AG08395 (cell line): ENCODE measurements around the gene NUDT4B.
"Not testable (repeated sequence)": the region's sequence is repeated elsewhere in the genome, so short reads cannot be mapped to it uniquely, and the experiment has no call there.

Experiments used
- DNase-seq: peaks from one replicate; pipeline ENCODE4 v3.0.0; 2012; ENCODE audit warnings: mixed read lengths, low spot score

The NUDT4B gene

DNA sequence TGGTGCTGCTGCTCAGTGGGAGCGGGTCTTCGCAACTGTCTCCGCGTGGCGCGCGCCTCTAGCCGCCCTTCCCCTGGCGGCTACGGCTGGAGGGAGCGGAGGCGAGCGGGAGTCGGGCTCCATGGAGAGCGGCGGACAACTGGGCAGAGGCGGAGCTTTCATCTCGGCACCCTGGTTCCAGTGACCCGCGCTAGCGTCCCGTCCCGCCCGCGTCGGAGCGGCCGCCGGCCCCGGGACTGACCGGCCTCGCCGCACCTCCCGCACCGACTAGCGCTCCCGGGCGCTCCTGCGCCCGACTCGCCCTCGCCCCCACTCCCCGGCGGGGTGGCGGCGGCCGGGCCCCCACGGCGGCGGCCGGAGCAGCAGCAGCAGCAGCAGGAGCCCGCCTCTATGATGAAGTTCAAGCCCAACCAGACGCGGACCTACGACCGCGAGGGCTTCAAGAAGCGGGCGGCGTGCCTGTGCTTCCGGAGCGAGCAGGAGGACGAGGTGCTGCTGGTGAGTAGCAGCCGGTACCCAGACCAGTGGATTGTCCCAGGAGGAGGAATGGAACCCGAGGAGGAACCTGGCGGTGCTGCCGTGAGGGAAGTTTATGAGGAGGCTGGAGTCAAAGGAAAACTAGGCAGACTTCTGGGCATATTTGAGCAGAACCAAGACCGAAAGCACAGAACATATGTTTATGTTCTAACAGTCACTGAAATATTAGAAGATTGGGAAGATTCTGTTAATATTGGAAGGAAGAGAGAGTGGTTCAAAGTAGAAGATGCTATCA lies at the start of gene NUDT4B:
Gene NUDT4B (plus strand): TSS at position 212 of the 772 bp plus-strand sequence. CDS start 179 bp downstream, at position 391.
- DNase-seq, result not testable (repeated sequence)

DNA sequence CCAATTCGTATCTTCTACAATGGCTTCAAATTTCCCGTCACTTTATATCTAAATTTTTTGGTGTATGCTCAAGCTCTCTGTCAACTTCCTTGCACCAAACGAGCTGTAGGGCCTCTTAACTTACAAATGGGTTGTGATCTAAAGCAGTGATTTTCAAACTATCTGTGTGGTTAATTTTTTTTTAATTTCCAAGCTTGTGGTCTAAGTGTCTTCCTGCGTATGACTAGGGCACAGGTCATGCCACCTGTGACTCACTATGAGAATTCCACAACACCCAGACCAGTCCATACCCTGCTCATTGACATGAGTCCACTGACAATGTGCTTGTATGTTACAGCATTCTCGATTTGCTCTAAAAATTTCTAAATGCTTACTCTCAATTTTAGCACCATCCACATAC lies 49.2 kb upstream of the NUDT4B start:
- not testable (repeated sequence) for DNase-seq

DNA sequence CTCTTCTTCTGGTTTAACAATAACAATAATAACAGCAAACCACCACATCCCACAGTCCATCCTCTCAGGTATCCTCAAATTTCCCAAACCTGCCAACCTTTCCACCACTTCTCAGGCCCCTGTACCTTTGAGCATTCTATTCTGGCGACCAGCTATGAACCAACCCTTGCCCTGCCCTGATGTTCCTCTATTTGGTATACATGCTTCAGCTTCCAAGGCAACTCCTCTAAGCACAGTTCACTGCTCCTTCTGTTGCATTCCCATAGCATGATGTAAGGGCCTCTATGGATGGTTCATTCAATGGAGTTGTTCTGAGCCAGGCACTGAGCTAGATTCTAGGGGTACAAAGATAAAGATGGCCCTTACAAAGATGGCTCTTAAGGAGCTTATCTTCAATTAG lies 46.3 kb upstream of the NUDT4B start:
- not testable (repeated sequence) for DNase-seq

DNA sequence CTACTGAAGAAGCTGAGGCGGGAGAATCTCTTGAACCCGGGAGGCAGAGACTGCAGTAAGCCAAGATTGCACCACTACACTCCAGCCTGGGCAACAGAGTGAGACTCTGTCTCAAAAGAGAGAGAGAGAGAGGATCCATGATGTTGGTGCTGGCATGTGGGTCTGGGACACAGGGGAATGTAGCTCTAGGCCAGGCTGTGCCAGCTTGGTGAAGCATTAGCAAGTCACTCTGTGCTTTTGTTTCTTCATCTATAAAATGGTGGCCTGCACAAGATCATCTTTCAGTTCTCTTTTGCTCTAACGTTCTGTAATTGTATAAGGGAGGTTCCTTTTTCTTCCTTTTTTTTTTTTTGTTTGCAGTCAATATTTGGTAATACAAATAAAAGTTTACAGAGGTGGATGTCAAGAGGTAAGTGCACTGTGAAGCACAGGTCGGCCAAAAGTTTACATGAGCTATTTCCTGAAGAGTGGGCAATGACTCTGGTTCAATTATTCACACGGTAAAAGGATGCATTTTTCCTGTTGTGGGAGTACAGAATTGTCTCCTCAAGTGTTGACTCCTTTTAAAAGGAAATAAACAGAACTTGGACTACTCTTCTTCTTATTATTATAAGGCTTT lies 44.5 kb upstream of the NUDT4B start:
- DNase-seq, result not testable (repeated sequence)

DNA sequence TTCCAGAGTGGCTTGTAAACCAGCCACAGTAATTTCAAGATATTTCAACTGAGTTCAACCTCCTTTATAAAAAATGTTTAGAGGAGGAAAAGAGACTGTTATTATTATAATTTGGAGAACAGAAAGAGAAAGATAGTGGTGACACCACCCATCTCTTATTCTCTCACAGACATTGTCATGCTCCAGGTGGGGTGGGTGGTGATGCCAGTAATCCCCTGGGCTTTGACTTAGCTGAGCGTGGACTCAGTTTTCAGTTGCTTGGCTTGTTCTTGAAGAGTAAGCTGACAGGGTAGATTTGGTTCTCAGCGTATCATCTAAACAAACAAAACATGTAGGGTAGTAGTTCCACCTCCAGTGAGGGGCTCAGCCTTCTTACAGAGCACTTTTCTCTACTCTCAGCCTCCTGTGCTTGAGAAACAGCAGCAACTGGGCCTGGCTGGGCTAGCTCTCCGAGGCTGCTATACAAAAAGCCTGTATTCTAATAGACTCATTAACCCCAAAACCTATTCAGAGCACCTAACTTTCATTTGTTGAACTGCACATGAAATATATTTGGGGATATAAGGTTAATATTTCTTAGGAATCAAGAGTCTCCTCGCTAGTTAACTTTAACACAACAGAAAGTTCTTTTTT lies 43.1 kb upstream of the NUDT4B start:
- not testable (repeated sequence) for DNase-seq

DNA sequence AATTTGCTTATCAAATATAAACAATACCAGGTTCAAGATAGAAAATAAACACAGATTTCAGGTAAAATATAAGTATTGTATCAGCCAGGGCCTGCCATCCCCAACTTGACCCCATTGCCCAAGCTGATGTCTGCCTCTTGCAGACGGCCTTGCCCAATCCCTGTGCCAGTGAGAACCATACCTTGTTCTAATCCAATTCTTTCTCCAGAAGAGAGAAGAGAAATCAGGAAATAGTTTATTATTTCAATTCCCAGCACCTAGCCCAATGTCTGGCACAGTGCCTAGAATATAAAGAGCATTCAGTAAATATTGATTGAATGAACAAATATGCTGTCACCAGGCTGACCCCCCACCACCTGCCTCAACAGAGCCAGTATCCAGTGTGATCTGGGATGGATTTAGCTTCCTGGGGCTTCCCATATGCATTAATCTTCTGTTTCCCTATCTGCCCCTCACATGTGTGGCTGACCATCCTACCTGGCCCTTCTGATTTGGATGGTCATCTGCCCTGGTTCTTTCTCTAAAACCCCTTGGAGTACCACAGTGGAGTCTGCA lies 39.7 kb upstream of the NUDT4B start:
- not testable (repeated sequence) for DNase-seq

DNA sequence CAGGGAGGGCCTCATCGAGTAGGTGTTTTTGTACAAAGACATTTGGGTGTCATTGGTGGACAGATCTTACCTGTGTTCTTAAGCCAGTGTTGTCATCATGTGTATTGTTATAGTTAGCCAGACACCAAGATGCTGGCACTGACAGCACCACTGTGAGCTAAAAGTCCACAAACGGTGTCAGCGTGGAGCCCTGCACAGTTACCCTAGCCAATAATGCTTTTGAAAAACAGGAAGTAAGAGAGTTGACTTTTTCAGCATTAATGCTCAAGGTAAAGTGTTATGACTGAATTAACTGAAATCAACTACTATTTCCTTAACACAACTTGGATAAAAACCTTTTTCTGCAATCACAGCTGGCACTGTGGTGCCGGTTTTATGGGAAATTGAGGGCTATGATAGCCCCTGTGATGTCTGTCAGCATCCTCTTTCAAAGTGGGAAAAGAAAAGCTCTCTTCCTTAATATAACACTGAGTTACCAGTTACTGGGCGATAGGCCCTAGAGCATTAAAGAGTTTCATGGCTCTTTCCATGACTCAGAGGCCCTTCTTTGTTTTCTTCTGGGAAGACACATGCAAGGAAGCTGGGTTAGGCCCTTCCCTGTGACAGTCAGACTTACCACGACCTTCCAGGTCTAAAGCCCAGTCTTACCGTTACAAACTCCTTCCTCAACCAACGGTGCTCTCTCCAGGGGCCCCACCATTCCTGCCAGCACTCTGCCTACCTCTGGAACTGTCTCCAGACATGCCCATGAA lies 37.6 kb upstream of the NUDT4B start:
- not testable (repeated sequence) for DNase-seq

DNA sequence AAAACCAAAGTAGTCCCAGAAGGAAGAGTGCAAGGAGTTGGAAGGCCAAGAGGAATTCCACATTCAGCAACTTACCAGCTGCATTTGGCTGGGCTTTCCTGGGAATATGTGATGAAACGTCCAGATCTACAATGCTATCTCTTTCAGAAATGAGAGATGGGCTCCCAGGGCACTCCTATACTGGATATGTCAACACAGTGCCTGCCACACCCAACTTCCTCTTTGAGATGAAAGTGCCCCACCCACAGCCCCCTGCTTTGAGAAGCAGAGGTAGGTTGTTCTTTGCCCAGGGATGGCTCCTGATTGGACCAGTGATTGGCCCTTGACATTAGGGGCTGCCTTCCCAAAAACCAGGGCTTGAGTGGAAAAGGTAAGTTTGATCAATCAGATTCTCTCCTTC lies 36.2 kb upstream of the NUDT4B start:
- not testable (repeated sequence) for DNase-seq

DNA sequence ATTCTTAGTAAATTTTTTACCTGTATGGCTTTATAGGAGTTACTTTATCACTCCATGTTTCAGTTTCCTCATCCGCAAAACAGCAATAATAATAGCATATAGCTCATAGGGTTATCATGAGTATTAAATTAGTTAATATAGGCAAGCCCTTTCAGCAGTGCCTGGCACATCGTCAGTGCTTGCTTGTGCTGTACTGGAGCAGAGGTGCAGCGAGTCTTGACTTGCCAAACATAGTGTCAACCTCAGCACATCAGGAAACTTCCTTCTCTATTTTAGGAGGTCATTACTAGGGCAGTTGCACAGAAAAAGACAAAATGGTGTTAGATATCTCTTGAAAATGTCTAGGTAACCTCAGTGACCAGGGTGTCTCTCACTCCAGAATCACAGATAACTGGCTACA lies 33.1 kb upstream of the NUDT4B start:
- DNase-seq, result not testable (repeated sequence)

DNA sequence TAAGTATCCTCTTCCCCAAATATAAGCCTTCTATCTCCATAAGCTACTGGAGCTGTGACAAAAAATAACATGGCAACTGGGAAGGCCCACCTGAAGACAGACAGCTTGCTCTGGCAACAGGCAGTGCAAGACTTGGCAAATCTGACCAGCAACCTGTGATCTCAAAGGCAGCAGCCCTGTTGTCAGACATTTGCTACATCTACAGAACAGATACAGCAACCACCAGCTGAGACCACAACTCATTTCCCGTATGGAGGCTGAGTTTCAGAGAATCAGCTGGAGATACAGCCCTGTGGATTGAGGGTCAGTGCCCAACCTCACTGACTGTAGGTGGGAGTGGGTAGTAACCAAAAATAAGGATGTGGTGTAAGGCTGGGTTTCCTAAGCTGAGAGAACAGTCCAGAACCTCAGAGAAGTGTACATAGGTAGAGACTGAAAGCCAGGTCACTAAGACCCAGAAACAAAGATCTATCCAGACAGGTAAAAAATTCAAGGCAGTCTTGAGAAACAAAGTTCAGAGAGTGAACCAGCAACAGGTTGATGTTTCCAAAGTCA lies 31.5 kb upstream of the NUDT4B start:
- DNase-seq, result not testable (repeated sequence)

DNA sequence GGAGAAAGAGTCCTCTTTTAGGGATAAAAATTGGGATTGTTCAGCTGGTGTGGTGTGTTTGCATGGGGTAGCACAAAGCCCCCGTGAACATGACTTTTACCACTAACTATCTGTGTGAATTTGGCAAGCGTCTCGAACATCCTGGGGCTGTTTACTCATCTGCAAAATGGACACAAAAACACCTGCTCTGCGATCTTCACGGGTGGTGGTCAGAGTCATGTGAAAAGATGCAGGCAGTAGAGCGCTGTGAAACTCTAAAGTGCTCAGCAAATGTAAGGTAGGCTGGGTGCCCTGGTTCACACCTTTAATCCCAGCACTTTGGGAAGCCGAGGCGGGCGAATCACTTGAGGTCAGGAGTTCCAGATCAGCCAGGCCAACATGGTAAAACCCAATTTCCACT lies 27.7 kb upstream of the NUDT4B start:
- DNase-seq, result not testable (repeated sequence)

DNA sequence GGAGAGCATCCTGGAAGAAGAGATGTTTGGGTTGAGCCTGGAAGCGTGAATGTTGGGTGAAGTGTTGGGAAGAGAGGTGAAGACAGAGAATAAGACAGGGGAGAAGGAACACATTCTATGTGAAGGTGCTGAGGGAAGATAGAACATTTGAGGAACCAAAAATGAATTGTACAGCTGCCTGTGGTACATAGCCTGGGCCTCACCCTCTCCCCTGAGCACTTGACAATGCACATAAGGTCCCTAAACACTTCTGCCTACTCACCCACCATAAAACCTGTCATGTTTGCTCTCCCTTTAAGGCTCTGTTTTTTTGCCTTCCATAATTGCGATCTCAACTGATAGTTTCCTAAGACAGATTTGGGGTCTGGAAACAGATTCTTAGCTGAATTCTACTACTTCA lies 25.8 kb upstream of the NUDT4B start:
- not testable (repeated sequence) for DNase-seq

DNA sequence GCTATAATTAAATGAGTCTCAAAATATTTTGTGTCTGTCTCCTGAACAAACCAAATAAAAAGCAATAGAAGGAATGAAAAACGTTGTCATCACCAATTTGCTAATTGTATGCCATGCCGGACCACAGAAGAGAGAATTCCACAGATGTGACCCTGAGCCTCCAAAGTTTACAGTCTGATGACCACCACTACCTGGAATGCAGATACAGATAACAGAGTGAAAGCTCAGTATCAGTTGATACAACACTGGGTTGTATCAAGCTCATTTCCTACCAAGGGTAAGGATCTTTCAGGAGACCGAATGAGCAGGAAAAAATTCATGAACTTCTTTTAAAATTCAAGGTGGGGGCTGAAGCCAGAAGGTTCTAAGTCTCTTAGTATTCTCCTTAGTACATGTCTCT lies 25.1 kb upstream of the NUDT4B start:
- DNase-seq, result not testable (repeated sequence)

DNA sequence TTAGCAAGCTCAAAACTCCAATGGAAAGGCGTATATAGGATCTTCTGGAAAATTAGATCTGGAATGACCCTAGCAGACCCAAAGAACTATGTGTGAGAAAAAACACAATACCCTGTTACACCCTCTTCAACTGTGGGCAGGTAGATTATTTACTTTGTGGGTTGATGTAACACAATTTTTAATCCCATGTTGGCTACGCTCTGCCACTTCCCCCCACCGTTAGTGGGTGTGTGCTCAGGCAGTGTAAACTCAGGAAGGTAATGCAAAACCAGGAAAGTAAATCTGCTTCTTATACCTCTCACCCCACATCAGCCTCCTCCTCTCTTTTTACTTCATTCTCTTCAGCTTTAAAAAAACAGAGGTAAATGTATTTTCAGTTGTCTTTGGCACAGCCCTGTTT lies 23.7 kb upstream of the NUDT4B start:
- not testable (repeated sequence) for DNase-seq

DNA sequence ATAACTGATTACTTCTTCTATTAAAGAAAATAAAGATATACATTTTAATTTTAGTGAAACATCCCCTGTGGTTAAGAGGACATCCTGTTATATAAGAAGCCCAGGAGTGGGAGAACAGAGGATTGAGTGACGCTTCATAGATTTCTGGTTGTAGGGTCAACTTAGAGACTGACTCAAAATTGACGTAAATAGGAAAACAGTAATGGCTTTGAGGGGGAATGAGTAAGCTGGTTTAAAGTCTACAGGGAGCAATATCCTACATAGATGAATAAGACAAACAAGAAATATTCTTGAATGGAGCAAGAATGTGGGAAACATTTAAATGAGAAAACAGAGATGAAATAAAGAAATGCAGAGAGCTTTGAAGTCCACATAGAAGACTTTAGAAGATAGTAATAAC lies 20.7 kb upstream of the NUDT4B start:
- not testable (repeated sequence) for DNase-seq

DNA sequence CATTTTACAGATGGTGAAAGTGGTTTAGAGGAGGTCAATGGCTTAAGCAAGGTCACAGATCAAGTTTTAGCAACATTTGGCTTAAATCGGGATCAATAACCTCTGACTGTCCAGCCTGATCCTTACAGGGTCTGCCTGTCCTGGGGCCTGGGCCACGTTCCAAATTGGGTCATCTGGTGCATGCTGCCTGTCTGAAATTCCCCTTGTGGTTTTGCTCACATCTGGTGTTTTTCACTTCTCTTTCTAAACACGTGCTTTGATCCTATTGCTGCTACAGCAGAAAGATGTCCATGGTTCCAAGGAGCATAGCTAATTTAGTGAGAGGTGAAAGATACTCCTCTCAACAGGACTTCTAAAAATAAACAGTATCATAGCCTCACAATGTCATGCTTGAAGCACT lies 19.4 kb upstream of the NUDT4B start:
- DNase-seq, result not testable (repeated sequence)

DNA sequence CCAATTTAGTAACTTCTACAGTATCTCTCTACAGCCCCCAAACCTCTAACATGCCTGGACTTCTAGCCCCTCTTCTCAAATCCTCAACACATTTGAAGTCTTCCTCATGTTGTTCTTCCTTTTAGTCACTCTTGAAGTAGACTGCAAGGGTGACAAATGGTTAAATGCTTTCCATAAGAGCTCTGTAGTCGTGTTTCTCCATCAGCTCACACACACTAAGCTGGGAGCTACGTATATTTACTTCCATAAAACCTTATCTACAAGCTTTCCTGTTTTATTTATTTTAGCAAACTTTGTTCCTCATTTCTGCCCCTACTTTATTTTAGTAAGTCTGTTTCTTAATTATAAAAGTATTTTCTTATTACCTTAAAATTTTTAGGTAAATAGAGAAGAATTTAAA lies 19.0 kb upstream of the NUDT4B start:
- DNase-seq, result not testable (repeated sequence)

DNA sequence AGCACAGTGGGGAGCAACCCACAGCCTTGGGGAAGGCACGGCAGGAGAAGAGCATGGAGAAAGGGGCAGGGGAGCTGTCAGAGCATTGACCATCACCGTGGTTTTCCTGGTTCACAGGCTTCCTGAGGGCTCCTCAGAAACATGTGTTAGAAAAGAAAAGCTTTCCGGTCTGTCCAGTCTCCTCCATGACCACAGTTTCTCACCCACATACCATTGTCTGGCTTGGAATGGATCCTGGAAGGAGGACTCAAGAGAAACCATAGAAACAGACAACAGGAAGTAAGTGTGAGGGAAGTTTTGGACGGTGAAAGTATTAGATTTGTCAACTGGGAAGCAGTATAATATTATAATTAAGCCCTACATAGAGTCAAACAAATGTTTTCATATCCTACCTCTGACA lies 16.3 kb upstream of the NUDT4B start:
- DNase-seq, result not testable (repeated sequence)

DNA sequence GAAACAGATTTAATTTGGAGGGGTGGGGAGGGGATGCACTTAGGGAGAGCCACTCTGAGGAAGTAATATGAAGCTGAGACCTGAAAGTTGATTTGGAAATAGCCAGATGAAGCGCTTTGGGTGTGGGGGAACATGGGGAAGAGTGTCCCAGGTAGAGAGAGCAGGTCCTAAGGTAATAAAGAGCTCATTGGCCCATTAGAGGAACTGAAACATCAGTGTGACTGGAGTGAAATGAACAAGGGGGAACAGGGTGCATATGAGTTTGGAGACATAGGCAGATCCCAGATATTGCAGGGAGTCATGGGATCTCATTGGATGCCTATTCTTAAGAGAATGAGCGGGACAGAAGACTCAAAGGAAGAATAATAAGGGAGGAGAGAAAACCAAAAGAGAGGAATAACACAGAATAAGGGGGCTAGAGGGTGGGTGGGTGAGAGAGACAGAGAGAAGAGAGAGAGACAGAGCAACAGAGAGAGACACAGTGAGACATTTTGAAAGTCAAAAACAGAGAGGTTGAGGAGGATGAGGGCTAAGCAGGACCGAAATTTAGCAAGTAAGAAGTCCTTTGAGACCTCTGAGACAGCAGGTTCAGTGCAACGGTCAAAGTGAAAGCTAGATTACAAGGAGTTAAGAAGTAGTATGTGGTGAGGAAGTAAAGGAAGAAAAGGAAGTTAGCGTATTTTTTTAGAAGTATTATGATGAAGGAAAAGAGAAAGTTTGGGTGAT lies 14.8 kb upstream of the NUDT4B start:
- not testable (repeated sequence) for DNase-seq

DNA sequence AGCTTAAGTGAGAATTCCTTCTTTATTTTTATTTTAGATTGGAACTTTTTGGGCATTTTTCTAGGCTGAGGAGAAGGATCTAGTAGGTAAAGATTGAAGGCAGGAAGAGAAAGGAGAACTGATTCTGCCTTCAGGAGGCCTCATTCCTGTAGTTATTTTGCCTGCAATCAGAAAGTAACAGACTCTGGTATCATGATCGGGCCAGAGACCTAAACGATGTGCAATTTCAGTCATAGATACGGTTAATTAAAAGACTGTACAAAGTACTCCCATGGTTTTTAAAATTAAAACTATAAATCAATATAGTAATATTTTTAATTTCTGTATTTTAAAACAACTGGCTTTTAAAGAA lies 14.3 kb upstream of the NUDT4B start:
- not testable (repeated sequence) for DNase-seq

DNA sequence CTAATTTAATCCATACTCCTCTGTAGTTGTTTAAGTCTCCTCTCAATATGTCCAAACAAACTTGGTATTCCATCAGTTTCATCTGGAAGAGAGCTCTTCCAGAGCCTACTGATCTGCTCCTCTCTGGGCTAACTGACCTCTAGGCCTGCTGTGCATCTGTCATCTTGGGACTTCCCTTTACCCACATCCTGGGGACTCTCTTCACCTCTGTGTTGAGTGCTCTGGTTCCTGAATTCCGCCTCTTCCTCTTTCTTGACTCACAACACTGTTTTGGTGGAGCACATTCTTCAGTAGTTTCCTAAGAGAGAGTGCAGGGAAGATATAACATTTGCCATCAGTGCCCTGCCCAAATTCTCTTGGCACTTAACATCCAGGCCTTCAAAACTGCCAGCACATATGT lies 13.0 kb upstream of the NUDT4B start:
- not testable (repeated sequence) for DNase-seq
